Measurements from ENCODE around the gene DHRS7B.

DNA sequence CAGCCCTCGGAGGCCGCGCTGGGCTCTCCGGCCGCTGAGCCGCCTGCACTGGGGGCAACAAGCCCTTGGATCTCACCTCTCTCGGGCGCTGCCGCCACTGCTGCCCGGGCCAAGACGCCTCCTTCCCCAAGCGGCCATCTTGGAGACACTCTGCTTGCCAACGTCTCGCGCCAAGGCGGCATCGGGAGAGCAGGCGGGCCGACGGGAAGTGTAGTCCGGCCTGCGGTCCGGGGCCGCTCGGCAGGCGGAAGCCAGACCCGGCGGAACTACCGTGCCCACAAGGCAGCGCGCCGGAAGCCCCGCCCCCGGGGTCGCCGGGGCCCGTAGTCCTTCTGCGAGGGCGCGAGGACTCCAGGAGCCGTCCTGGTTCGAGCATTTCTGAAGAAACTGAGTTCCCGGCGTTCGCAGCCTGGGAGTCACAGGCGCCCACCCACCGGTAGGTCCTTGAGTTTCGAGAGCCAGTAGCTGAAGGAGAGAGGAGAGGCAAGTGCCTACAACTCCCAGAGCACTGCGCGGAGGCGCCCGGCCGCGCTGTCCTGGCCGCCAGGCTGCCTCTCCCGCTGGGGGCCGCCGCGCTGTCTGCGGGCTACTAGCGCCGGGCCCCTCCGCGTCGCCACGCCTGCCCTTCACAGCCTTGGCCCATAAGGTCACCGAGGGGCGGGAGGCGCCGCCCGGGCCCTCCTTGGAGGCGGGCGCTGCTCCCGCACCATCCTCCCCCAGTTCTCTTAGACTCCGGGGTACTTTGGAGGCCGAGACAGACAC is 87.4 kb downstream of the DHRS7B start, which contains the start of gene TMEM11:
- TF ChIP-seq CTCF (IDR thresholded peaks at IDR 0.05) (peak in 2 of 4 donors; percentile 13 to 20), POLR2A (IDR thresholded peaks at IDR 0.05) (peak; percentile 58)

Data from right lobe of liver (tissue), 4 donors.